GM23338 (cell line): Measurements from ENCODE around the gene GPR37L1. TPM values are rescaled to one million over a fixed set of nuclear protein-coding genes. Genes with fewer than 3 reads are reported as not detected.

Source experiments
- ATAC-seq: fragments of 200-7000 bp; cut with Tn5 transposase; 3 replicates; pipeline ENCODE4 v1.9.1; 2020
- DNase-seq: peaks from one replicate; pipeline ENCODE4 v3.0.0-alpha.2; 2015; ENCODE audit warnings: low spot score
- H2AFZ ChIP-seq: fragments of 200-600 bp; sonication (generic); 2 replicates; pipeline ENCODE4 v1.8.0; 2016; ENCODE audit warnings: antibody characterized with exemption, mild to moderate bottlenecking, moderate library complexity
- H3F3A ChIP-seq: fragments of 200-600 bp; sonication (generic); replicated peaks from 2 replicates; pipeline ENCODE4 v1.8.0; 2017; ENCODE audit warnings: antibody characterized with exemption, mixed run types, low read depth
- H3K27ac ChIP-seq: fragments of 200-600 bp; sonication (generic); 2 replicates; pipeline ENCODE4 v1.6.1; 2016; ENCODE audit warnings: low read depth
- H3K27me3 ChIP-seq: fragments of 200-600 bp; sonication (generic); 2 replicates; pipeline ENCODE4 v1.8.0; 2016; ENCODE audit warnings: mild to moderate bottlenecking, mixed run types, moderate library complexity; ENCODE audit not compliant: insufficient read depth
- H3K36me3 ChIP-seq: fragments of 200-600 bp; sonication (generic); 2 replicates; pipeline ENCODE4 v1.8.0; 2016; ENCODE audit warnings: mild to moderate bottlenecking; ENCODE audit not compliant: insufficient read depth
- H3K4me1 ChIP-seq: fragments of 200-600 bp; sonication (generic); 2 replicates; pipeline ENCODE4 v1.8.0; 2016; ENCODE audit warnings: mild to moderate bottlenecking, moderate library complexity; ENCODE audit not compliant: insufficient read depth
- H3K4me2 ChIP-seq: fragments of 200-600 bp; sonication (generic); 2 replicates; pipeline ENCODE4 v1.7.1; 2017; ENCODE audit warnings: mixed run types
- H3K4me3 ChIP-seq: fragments of 200-600 bp; sonication (generic); 2 replicates; pipeline ENCODE4 v1.6.1; 2016; ENCODE audit warnings: mixed run types
- H3K79me2 ChIP-seq: fragments of 200-600 bp; sonication (generic); replicated peaks from 2 replicates; pipeline ENCODE4 v1.8.0; 2017; ENCODE audit warnings: mild to moderate bottlenecking; ENCODE audit not compliant: insufficient read depth
- H3K9me2 ChIP-seq: fragments of 200-600 bp; sonication (generic); 2 replicates; pipeline ENCODE4 v1.8.0; 2017; ENCODE audit not compliant: insufficient read depth
- H4K20me1 ChIP-seq: fragments of 200-600 bp; sonication (generic); replicated peaks from 2 replicates; pipeline ENCODE4 v1.8.0; 2017; ENCODE audit warnings: mild to moderate bottlenecking; ENCODE audit not compliant: insufficient read depth
- H3K27ac Mint-ChIP-seq: 2 replicates; pipeline ENCODE4 v1.8.0; 2020; ENCODE audit warnings: inconsistent platforms, mild to moderate bottlenecking, moderate library complexity, mixed read lengths
- H3K27me3 Mint-ChIP-seq: 3 replicates; pipeline ENCODE4 v1.8.0; 2022; ENCODE audit warnings: low read depth, mild to moderate bottlenecking, moderate library complexity, mixed read lengths, inconsistent platforms; ENCODE audit not compliant: insufficient read depth, poor library complexity
- H3K36me3 Mint-ChIP-seq: 3 replicates; pipeline ENCODE4 v1.8.0; 2021; ENCODE audit warnings: low read depth, mild to moderate bottlenecking, inconsistent platforms, moderate library complexity, mixed read lengths
- H3K4me1 Mint-ChIP-seq: 3 replicates; pipeline ENCODE4 v1.8.0; 2020; ENCODE audit warnings: mild to moderate bottlenecking, inconsistent platforms, mixed read lengths
- H3K4me3 Mint-ChIP-seq: 3 replicates; pipeline ENCODE4 v1.8.0; 2021; ENCODE audit warnings: moderate library complexity, mild to moderate bottlenecking, inconsistent platforms, mixed read lengths
- H3K9me3 Mint-ChIP-seq: 3 replicates; pipeline ENCODE4 v1.8.0; 2020; ENCODE audit warnings: moderate library complexity, mild to moderate bottlenecking, inconsistent platforms, mixed read lengths
- CREB1 ChIP-seq: fragments of 250-450 bp; sonication (Bioruptor Pico); IDR thresholded peaks from 2 replicates; pipeline ENCODE4 v1.5.0; 2020; ENCODE audit warnings: low read depth, mild to moderate bottlenecking, moderate library complexity
- ETS1 ChIP-seq: IDR thresholded peaks from 2 replicates; pipeline ENCODE4 v1.6.1; 2016; ENCODE audit warnings: antibody characterized with exemption
- EZH2 ChIP-seq: fragments of 200-600 bp; sonication (generic); IDR thresholded peaks from one replicate; pipeline ENCODE4 v1.8.0; 2017; ENCODE audit warnings: antibody characterized with exemption, mild to moderate bottlenecking, low read depth; ENCODE audit not compliant: unreplicated experiment
- EZH2phosphoT487 ChIP-seq: fragments of 200-600 bp; sonication (generic); IDR thresholded peaks from one replicate; pipeline ENCODE4 v1.8.1; 2018; ENCODE audit warnings: antibody characterized with exemption; ENCODE audit not compliant: unreplicated experiment
- JUNB ChIP-seq: IDR thresholded peaks from one replicate; pipeline ENCODE4 v1.6.1; 2016; ENCODE audit warnings: antibody characterized with exemption; ENCODE audit not compliant: unreplicated experiment
- NANOG ChIP-seq: IDR thresholded peaks from 2 replicates; pipeline ENCODE4 v1.6.1; 2016; ENCODE audit warnings: antibody characterized with exemption, borderline replicate concordance
- POLR2AphosphoS5 ChIP-seq: IDR thresholded peaks from 2 replicates; pipeline ENCODE4 v1.6.1; 2016; ENCODE audit warnings: antibody characterized with exemption, low read depth
- REST ChIP-seq: IDR thresholded peaks from one replicate; pipeline ENCODE4 v1.6.1; 2018; ENCODE audit warnings: antibody characterized with exemption; ENCODE audit not compliant: unreplicated experiment
- STAT1 ChIP-seq: IDR thresholded peaks from one replicate; pipeline ENCODE4 v1.6.1; 2016; ENCODE audit warnings: antibody characterized with exemption; ENCODE audit not compliant: unreplicated experiment
- ZNF114 ChIP-seq: fragments of 250-450 bp; sonication (Bioruptor Pico); IDR thresholded peaks from 2 replicates; pipeline ENCODE4 v1.5.0; 2020; ENCODE audit warnings: mild to moderate bottlenecking, moderate library complexity
- ZNF331 ChIP-seq: fragments of 250-450 bp; sonication (Bioruptor Pico); IDR thresholded peaks from 2 replicates; pipeline ENCODE4 v1.5.0; 2020; ENCODE audit warnings: low read depth, mild to moderate bottlenecking, moderate library complexity
- polyA plus RNA-seq: library from polyadenylated mRNA; unstranded; fragments of >200 nt; fragmentation: Nextera tagmentation; extraction: Ambion mirVana; gene quantifications from 2 replicates; pipeline ENCODE4 v1.2.1, GENCODE V29; 2016
- total RNA-seq: library from RNA; depleted of rRNA; stranded (reverse); fragments of >200 nt; shearing (Covaris generic); gene quantifications from 2 replicates; pipeline ENCODE4 v1.2.3, GENCODE V29; 2014

The GPR37L1 gene
- total and polyA plus RNA-seq, 2 experiments from 2014 or later, result 0.08 to 0.21 TPM

GRCh38 chr1:202073206-202073605 lies 49.5 kb upstream of the GPR37L1 start (continued):
- TF ChIP-seq REST (no peak), STAT1 (no peak), ZNF114 (CRISPR knock-in tag) (no peak), ETS1 (no peak), CREB1 (CRISPR knock-in tag) (no peak), JUNB (no peak), ZNF331 (CRISPR knock-in tag) (no peak), POLR2AphosphoS5 (no peak), NANOG (no peak)

GRCh38 chr1:202074985-202075384 lies 47.7 kb upstream of the GPR37L1 start:
- no peaks in the 10 kb centered on the region for H3K4me1 ChIP-seq
- DNase-seq (no peak), ATAC-seq (no peak; the same call in 2 of the 3 replicates)
- no peak overlapping the region for H3K27ac ChIP-seq
- H3K4me3 ChIP-seq, result no peak overlapping the region
- H3K36me3 ChIP-seq, result no peaks in the 10 kb centered on the region
- TF ChIP-seq EZH2phosphoT487 (no peak), ZNF331 (CRISPR knock-in tag) (no peak), JUNB (no peak), CREB1 (CRISPR knock-in tag) (no peak), REST (no peak), EZH2 (no peak)
- H4K20me1 ChIP-seq, result no peaks in the 10 kb centered on the region
- Mint-ChIP-seq H3K9me3 (no peaks in the 10 kb centered on the region), H3K4me1 (peaks cover 4% of the 10 kb centered on the region), H3K27ac (peak overlapping the region; percentile 2; the same call in 1 of the 2 replicates), H3K36me3 (no peaks in the 10 kb centered on the region), H3K4me3 (no peak overlapping the region), H3K27me3 (peaks cover 2% of the 10 kb centered on the region)
- H2AFZ ChIP-seq, result peak overlapping the region; percentile 56
- H3K79me2 ChIP-seq, result no peaks in the 10 kb centered on the region
- no peaks in the 10 kb centered on the region for H3F3A ChIP-seq
- H3K4me2 ChIP-seq, result no peak overlapping the region
- no peaks in the 10 kb centered on the region for H3K9me2 ChIP-seq
- no peaks in the 10 kb centered on the region for H3K27me3 ChIP-seq
